Endothelial cell (in vitro differentiated cells): Measurements from ENCODE around the gene ETV6. TPM values are rescaled to one million over a fixed set of nuclear protein-coding genes. Genes with fewer than 3 reads are reported as not detected.
A peak's percentile ranks its signal among the peaks of the same experiment; 100 is the strongest.
"Not testable (repeated sequence)": the region's sequence is repeated elsewhere in the genome, so short reads cannot be mapped to it uniquely, and the experiment has no call there.

ENCODE experiments used
- DNase-seq: peaks from one replicate; pipeline ENCODE4 v3.0.0; 2021; ENCODE audit warnings: low spot score
- H3K27ac Mint-ChIP-seq: one replicate; pipeline ENCODE4 v1.8.0; 2021; ENCODE audit warnings: mixed read lengths, inconsistent platforms; ENCODE audit not compliant: unreplicated experiment
- H3K27me3 Mint-ChIP-seq: one replicate; pipeline ENCODE4 v1.8.0; 2021; ENCODE audit warnings: mild to moderate bottlenecking, moderate library complexity, mixed read lengths, inconsistent platforms; ENCODE audit not compliant: unreplicated experiment
- H3K36me3 Mint-ChIP-seq: one replicate; pipeline ENCODE4 v1.8.0; 2021; ENCODE audit warnings: mild to moderate bottlenecking, low read depth, mixed read lengths, inconsistent platforms; ENCODE audit not compliant: unreplicated experiment
- H3K4me1 Mint-ChIP-seq: one replicate; pipeline ENCODE4 v1.8.0; 2021; ENCODE audit warnings: mild to moderate bottlenecking, mixed read lengths, inconsistent platforms; ENCODE audit not compliant: unreplicated experiment
- H3K4me3 Mint-ChIP-seq: one replicate; pipeline ENCODE4 v1.8.0; 2021; ENCODE audit warnings: mild to moderate bottlenecking, mixed read lengths, inconsistent platforms; ENCODE audit not compliant: unreplicated experiment
- H3K9me3 Mint-ChIP-seq: one replicate; pipeline ENCODE4 v1.8.0; 2021; ENCODE audit warnings: mixed read lengths, inconsistent platforms; ENCODE audit not compliant: unreplicated experiment
- CTCF ChIP-seq: fragments of 200-600 bp; sonication (generic); IDR thresholded peaks from one replicate; pipeline ENCODE4 v1.5.0; 2021; ENCODE audit warnings: antibody characterized with exemption; ENCODE audit not compliant: unreplicated experiment
- total RNA-seq: library from RNA; stranded (reverse); fragmentation: NEBNext Ultra II Directional; extraction: Animal tissue kit (Norgen Biotek cat#: 25700); gene quantifications from one replicate; pipeline ENCODE4 v1.2.1, GENCODE V29; 2021; ENCODE audit not compliant: unreplicated experiment

ETV6 gene
- total RNA-seq, 1 donor from 2014 or later = 98.7 TPM

- no peaks in the 10 kb centered on the region for H3K9me3 Mint-ChIP-seq
- H3K27me3 Mint-ChIP-seq = peaks cover 1% of the 10 kb centered on the region
- H3K4me1 Mint-ChIP-seq = peaks cover 69% of the 10 kb centered on the region
- no peak for DNase-seq
- peak overlapping the region; percentile 1 for H3K27ac Mint-ChIP-seq
- H3K4me3 Mint-ChIP-seq = peak overlapping the region; percentile 64
- H3K36me3 Mint-ChIP-seq = peaks cover 11% of the 10 kb centered on the region
- TF ChIP-seq CTCF = no peak
These were observed 26.6 kb downstream of the ETV6 start for GRCh38 chr12:11676052-11676451.

GRCh38 chr12:11677093-11677492 lies 27.6 kb downstream of the ETV6 start:
- no peaks in the 10 kb centered on the region for H3K9me3 Mint-ChIP-seq
- DNase-seq = no peak
- H3K4me1 Mint-ChIP-seq = peaks cover 60% of the 10 kb centered on the region
- H3K36me3 Mint-ChIP-seq = peaks cover 14% of the 10 kb centered on the region
- no peak overlapping the region for H3K27ac Mint-ChIP-seq
- no peak for TF ChIP-seq CTCF
- no peak overlapping the region for H3K4me3 Mint-ChIP-seq
- peaks cover 1% of the 10 kb centered on the region for H3K27me3 Mint-ChIP-seq

- no peak overlapping the region for H3K4me3 Mint-ChIP-seq
- DNase-seq = no peak
- TF ChIP-seq CTCF = no peak
- peaks cover 53% of the 10 kb centered on the region for H3K4me1 Mint-ChIP-seq
- H3K36me3 Mint-ChIP-seq = peaks cover 13% of the 10 kb centered on the region
- H3K9me3 Mint-ChIP-seq = no peaks in the 10 kb centered on the region
- H3K27me3 Mint-ChIP-seq = peaks cover 1% of the 10 kb centered on the region
- no peak overlapping the region for H3K27ac Mint-ChIP-seq
These were observed 28.3 kb downstream of the ETV6 start for GRCh38 chr12:11677752-11678151.

- Mint-ChIP-seq H3K4me3 (no peak overlapping the region), H3K4me1 (peaks cover 49% of the 10 kb centered on the region), H3K27ac (no peak overlapping the region), H3K36me3 (peaks cover 13% of the 10 kb centered on the region), H3K27me3 (peaks cover 1% of the 10 kb centered on the region), H3K9me3 (no peaks in the 10 kb centered on the region)
- no peak for DNase-seq
- no peak for TF ChIP-seq CTCF
These were observed 29.3 kb downstream of the ETV6 start for GRCh38 chr12:11678781-11679180.

- peaks cover 13% of the 10 kb centered on the region for H3K36me3 Mint-ChIP-seq
- TF ChIP-seq CTCF = no peak
- no peak overlapping the region for H3K27ac Mint-ChIP-seq
- peaks cover 1% of the 10 kb centered on the region for H3K27me3 Mint-ChIP-seq
- no peak for DNase-seq
- H3K4me3 Mint-ChIP-seq = no peak overlapping the region
- H3K4me1 Mint-ChIP-seq = peaks cover 37% of the 10 kb centered on the region
- no peaks in the 10 kb centered on the region for H3K9me3 Mint-ChIP-seq
These were observed 31.7 kb downstream of the ETV6 start for GRCh38 chr12:11681207-11681606.

GRCh38 chr12:11681695-11682094 lies 32.2 kb downstream of the ETV6 start:
- not testable (repeated sequence) for H3K27me3 Mint-ChIP-seq, DNase-seq, H3K27ac Mint-ChIP-seq, H3K9me3 Mint-ChIP-seq
- H3K4me1 Mint-ChIP-seq = peaks cover 32% of the 10 kb centered on the region
- H3K4me3 Mint-ChIP-seq = peak overlapping the region; percentile 17
- H3K36me3 Mint-ChIP-seq = peaks cover 13% of the 10 kb centered on the region
